Stimulated activated naive CD8-positive, alpha-beta T cell treated with anti-CD3 and anti-CD28 coated beads, Interleukin-15, Interleukin-2, amounts not matched to agents 100 U/mL and 50 U/mL, for 24 hours (primary cell): ENCODE measurements around the gene STUB1.
"Not testable (repeated sequence)": the region's sequence is repeated elsewhere in the genome, so short reads cannot be mapped to it uniquely, and the experiment has no call there.

Source experiments
- ATAC-seq: fragments of 150-1000 bp; cut with Tn5 transposase; one replicate; pipeline ENCODE4 v1.10.0; 2021
- DNase-seq: peaks from one replicate; pipeline ENCODE4 v3.0.0; 2021

STUB1 gene

GRCh38 chr16:712740-713250 is 32.6 kb downstream of the STUB1 start:
- peak; percentile 77 for DNase-seq
- not testable (repeated sequence) for ATAC-seq

DNA sequence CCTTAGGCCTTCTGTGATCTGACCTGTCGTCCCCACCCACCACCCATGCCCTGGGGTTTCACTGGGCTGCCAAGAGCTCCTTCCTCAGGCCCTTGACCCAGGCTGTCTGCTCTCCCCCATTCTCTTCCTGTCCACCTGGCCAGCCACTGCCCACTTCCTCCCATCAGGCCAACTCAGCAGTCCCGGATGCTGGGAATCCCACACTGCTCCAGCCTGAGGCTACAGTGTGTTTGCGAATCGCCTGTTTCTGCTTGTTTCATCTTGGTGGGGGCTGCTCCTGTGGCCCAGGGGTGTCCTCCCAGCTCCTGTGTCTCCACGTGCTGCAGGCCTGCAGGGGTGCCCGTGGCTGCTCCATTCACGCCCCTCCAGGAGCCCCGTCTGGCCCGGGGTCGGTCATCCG is 33.9 kb downstream of the STUB1 start:
- DNase-seq (no peak), ATAC-seq (no peak)

GRCh38 chr16:714558-715476 is 34.6 kb downstream of the STUB1 start, which contains the start of gene METRN:
Gene METRN (plus strand): TSS chr16:715118. CDS start chr16:715290, 172 bp downstream.
- ATAC-seq: peak; percentile 84
- DNase-seq: peak; percentile 97

GRCh38 chr16:715477-716199 is 35.4 kb downstream of the STUB1 start:
- peak; percentile 45 for DNase-seq
- ATAC-seq: peak; percentile 1

DNA sequence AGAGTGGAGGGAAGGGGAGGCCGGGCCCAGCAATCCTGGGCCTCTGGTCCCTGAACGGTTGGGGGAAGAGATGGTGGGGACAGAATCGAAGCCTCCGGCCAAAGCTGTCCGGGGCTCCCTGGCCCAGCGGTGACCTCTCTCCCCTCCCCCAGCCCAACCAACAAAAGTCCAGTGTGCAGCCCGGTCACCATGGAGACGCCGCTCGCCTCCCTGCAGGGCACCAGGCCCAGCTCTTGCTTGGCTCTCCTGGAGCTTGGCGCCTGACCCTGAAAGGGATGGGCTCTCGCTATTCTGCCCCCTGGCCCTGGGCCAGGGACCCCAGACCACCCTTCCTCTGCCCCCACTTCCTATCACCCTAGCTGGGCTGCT is 36.0 kb downstream of the STUB1 start:
- DNase-seq (no peak), ATAC-seq (no peak)

DNA sequence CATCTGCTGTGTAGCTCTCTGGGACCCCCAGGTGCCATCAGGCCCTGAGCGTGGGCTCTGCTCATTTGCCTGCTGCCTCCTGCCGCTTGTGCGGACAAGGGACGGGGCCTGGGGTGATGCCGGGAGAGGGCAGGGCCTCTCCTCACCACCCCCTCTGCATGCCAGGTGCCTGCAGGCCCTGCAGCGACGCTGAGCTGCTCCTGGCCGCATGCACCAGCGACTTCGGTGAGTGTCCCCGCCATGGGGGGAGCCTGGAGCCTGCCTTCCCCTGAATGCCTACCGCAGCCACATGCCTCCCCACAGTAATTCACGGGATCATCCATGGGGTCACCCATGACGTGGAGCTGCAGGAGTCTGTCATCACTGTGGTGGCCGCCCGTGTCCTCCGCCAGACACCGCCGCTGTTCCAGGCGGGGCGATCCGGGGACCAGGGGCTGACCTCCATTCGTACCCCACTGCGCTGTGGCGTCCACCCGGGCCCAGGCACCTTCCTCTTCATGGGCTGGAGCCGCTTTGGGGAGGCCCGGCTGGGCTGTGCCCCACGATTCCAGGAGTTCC is 36.6 kb downstream of the STUB1 start:
- no peak for ATAC-seq
- DNase-seq: no peak

DNA sequence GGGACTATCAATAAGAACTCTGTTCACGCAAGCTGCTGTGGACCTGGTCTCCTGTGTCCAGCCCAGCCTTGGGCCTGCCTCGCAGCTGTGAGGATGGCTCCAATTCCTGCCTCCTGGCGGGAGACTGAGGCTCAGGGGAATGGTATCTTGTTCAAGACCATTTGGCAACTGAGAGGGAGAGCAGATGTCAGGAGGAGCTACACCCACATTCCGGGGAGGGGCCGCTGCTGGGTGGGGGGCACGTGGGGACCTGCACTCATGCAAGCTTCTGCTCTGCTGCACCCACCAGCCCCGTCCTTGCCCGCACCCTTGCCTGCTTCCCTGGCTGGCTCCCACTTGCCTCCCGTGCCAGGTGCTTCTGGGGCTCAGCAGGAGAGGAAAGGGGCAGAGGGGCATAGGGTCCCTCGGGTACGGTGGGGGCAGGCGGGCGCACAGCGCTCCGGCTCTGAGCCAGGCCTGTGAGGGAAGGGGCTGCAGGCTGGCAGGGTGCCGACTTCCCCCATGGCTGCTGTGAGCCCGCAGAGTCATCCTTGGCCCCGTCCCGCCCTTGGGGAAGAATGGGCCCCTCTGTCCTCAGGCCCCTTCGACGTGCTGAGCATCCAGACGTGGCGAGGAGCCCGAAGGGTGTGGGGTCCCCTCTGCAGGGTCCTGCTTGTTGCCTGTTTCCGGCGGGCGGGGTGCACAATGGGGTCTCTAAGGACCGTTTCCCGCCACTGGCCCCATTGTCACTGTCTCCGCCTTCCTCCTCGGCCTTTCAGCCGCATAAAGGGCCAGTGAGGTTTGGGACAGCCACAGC is 37.4 kb downstream of the STUB1 start:
- ATAC-seq (no peak), DNase-seq (no peak)

DNA sequence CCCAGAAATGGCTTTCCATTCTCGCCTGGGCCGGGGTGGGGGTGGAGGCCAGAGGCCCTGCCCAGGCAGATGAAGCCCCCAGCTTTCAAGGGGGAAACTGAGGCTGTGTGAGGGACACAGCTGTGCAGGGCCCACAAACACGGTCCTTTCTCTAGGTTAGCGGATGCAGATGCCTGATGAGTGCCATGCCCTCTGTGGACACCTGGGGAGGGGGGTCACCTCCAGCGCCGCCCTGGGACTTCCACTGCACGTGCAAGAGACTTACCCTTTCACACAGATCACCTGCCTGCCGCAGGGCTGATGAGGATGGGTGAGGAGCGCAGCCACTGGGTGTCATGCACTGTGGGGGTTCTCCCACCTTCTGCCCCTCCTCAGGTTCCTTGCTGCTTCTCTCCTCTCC is 38.2 kb downstream of the STUB1 start:
- DNase-seq: no peak
- ATAC-seq: no peak

DNA sequence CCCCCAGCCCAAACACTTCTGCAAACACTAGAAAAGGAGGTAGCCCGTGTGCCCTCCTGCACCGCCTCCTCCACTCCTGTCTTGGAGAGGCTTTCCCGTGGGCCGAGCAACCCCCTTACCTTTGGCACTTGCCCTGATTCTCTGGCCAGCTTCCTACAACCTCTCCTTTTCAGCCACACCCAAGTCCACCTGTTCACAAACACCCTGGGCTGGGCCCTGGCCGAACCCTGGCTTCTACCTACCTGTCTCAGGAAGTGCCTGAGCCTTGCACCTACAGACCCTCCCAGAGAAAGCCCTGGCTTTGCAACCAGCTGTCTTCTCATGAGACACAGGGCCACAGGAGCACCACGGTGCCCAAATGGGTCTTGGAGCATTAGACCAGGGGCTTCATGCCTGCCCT is 38.7 kb downstream of the STUB1 start:
- ATAC-seq (no peak), DNase-seq (no peak)

GRCh38 chr16:719815-720446 is 39.7 kb downstream of the STUB1 start:
- ATAC-seq (no peak), DNase-seq (no peak)

- peak; percentile 76 for DNase-seq
- ATAC-seq: peak; percentile 62
Measured at GRCh38 chr16:720447-720989, 40.3 kb downstream of the STUB1 start.

- peak; percentile 88 for DNase-seq
- ATAC-seq: peak; percentile 64
Measured at GRCh38 chr16:720990-721764, 41.0 kb downstream of the STUB1 start, which contains the start of gene ANTKMT. Gene ANTKMT (plus strand): TSS chr16:721146. CDS start chr16:721275, 129 bp downstream.

- no peak for DNase-seq
- ATAC-seq: no peak
Measured at GRCh38 chr16:721765-722540, 41.7 kb downstream of the STUB1 start.

DNA sequence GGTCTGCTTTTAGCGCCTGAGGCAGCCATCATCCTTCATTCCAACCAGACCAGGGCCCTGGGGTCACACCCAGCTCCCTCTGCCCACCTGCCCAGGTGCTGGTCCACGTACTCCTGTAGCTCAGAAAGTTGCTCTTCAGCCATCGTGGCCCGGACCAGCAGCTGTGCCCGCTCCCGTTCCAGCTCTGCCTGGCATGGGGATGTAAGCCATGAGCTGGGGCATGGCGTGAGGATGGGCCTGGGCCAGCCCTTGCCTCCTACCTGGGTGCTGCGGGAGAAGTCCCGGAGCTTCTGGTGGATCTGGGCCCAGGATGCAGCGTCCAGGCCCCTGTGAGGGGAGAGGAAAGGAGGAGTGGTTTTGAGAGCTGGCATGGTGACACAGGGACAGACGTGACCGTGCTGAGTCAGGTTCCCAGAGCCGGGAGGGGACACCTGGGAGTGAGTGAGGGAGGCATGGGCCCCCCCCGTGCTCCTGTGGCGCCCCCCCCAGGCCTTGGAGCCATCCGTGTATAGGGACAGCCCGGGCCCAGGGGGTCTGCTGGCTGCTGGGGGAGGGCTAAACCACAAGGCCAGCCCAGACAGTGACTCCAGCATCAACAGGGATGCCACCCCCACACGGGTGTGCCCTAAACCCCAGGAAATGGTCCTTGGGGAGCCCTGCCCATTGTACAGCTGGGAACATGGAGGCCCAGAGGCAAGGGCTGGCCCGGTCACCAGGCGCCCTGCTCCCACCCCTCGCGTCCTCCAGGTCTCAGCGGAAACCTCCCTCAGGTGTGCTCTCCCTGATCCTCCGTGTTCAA is 42.8 kb downstream of the STUB1 start:
- ATAC-seq (no peak), DNase-seq (no peak)

DNA sequence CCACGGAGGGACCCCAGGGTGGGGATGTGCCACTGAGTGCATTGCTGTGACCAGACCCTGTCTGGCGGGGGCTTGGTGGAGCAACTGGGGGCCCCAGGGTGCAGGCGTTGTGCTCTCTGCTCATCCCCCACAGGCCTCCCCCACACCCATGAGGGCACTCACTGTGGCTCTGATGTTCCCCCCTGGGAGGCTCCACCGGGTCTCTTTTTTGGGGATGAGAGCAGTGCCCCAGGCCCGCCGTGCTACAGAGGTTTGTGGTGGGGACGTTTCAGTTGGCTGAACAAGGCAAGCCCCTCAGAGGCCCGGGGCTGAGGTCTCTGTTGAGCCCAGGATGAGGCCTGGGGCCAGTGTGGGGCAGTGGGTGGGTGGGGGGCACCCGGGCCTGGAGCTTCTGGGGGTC is 43.5 kb downstream of the STUB1 start:
- DNase-seq (no peak), ATAC-seq (no peak)

GRCh38 chr16:724188-725040 is 44.2 kb downstream of the STUB1 start:
- DNase-seq: no peak
- no peak for ATAC-seq

DNA sequence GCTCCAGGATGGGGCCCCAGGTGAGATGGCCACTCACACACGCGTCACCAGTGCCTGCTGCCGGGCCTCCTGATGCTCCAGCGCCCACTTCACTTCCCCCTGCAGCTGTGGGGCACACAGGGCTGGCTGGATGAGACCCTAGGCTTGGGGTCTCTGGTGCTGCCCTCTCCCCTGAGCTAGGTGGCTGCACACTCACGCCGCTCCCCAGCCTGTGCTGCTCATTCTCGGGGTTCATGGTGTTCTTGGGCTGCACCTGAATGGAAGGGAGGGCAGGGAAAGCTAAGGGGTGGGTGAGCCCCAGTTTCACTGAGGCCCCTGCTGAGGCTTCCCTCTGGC is 44.8 kb downstream of the STUB1 start:
- DNase-seq (no peak), ATAC-seq (no peak)
